Left forelimb (tissue), 1 donor: Measurements from ENCODE around the gene RTKN.
"Not testable (repeated sequence)": the region's sequence is repeated elsewhere in the genome, so short reads cannot be mapped to it uniquely, and the experiment has no call there.

Experiments used
- DNase-seq: peaks from one replicate; pipeline ENCODE4 v3.0.0-alpha.2; 2018; ENCODE audit warnings: low spot score

The RTKN gene

DNA sequence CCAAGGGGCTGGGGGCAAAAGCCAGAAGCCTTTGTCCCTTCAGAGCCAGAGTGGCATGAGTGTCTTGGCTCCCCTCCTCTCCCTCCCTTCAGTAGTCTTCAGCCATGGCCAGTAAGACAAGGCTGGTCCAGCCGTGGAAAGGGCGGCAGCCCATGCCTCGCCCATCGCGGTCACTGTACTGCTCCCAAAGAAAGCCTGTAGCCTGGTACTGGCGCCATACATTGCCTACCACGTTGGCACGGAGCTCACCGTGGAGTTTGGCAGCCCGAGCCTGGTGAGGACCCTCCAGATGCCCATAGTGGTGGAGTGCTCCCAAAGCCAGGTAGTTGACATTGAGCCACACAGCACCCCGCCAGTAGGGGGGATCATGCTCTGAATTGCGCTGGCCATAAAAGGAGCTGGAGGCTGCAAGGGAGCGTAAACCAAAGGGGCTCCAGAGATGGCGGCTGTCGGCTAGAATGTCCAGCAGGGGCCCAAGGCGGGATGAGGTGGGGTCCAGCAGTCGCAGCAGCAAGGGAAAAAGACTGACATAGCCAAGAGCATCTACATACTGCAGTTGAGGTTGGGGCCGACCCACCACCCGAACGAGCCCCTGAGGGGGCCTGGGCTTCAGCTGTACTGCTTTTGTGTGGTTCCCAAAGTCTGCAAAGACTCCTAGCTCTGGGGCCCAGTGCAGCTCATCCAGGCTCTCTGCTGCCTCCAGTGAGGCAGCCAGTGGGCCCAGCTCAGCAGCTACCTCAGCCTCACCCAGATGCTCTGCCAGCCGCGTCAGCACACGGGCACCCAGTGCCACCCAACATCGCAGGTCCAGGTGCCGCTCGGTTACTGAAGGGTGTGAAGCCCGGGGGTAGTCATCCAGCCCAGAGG is 19.7 kb upstream of the RTKN start:
- no peak for DNase-seq

DNA sequence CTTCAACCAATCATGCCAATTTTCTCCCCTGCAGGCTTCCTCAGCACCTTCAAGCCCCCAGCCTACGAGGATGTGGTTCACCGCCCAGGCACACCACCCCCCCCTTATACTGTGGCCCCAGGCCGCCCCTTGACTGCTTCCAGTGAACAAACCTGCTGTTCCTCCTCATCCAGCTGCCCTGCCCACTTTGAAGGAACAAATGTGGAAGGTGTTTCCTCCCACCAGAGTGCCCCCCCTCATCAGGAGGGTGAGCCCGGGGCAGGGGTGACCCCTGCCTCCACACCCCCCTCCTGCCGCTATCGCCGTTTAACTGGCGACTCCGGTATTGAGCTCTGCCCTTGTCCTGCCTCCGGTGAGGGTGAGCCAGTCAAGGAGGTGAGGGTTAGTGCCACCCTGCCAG is 18.4 kb upstream of the RTKN start:
- DNase-seq, result not testable (repeated sequence)

DNA sequence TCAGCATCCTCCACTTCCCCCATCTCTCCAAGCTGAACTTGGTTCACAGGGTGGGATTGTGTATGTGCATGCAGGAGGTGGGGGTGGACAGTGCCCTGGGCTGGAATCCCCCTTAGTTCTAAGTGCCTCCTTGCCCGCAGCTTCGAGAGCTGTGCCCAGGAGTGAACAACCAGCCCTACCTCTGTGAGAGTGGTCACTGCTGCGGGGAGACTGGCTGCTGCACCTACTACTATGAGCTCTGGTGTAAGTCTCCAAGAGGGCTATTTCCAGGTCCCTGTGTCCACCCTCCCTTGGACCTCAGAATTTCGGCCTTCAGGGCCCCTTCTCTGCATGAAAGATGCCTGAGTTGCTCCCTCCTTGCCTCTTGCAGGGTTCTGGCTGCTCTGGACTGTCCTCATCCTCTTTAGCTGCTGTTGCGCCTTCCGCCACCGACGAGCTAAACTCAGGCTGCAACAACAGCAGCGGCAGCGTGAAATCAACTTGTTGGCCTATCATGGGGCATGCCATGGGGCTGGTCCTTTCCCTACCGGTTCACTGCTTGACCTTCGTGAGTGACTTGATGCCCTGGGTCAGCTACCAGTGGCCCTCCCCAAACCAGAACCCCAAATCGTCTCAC is 17.9 kb upstream of the RTKN start:
- not testable (repeated sequence) for DNase-seq

DNA sequence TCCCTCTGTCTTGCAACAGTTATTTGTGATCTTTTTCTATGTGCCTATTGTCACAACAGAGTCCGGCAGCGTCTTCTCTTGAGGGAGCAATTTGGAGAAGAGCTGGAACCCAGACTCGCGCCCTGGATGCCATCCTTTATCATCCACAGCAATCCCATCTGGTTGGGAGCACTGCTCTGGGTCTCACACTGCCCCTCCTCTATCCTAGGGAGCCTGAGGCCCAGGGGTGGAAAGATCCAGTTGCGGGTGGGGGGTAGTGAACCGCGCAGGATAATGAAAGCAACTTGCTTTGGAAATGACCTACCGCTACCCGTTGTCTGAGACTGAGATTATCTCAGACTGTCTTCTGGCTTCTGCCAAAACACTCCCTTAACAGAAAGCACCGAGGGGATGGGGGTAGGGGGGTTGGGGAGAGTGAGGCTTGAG is 17.2 kb upstream of the RTKN start:
- no peak for DNase-seq

DNA sequence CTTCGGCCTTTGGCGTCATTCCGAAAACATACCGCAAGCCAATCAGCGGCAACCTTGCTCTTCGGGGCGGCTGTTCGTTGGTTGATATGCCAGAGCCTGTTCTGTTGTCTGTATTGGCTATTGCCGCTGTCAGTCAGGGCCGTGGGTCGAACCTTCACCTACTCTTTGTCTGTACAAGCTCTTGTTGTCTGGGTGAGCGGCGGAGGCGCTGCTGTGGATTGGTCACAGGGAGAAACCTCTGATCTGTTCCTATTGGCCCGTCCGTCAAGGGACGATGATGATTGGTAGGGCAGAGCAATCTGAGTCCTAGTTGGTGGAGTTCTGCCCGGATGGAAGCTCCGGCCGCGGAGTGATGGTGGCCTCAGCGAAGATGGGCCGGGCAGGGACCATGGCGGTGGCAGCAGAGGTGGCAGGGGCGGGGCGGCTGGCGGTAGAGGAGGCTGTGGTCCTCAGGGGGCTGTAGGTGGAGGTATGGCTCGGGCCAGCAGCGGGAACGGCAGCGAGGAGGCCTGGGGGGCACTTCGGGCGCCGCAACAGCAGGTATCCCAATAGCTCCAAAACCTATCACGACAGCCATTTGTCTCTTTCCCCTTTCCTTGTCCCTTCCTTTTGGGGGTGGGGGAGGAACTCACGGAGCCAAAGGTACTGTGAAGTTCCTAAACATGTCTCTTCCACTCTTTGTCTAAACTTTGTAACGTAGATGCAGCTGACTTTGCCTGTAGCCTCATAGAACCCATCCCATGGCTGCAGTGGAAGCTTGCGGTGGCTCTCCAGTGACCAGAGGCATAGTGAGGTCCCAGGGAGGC is 16.6 kb upstream of the RTKN start, which contains the start of gene WBP1:
WBP1 (plus strand) TSS at position 307 of the 806 bp plus-strand sequence; CDS start at position 472, 165 bp downstream.
- DNase-seq, result peak; percentile 99

DNA sequence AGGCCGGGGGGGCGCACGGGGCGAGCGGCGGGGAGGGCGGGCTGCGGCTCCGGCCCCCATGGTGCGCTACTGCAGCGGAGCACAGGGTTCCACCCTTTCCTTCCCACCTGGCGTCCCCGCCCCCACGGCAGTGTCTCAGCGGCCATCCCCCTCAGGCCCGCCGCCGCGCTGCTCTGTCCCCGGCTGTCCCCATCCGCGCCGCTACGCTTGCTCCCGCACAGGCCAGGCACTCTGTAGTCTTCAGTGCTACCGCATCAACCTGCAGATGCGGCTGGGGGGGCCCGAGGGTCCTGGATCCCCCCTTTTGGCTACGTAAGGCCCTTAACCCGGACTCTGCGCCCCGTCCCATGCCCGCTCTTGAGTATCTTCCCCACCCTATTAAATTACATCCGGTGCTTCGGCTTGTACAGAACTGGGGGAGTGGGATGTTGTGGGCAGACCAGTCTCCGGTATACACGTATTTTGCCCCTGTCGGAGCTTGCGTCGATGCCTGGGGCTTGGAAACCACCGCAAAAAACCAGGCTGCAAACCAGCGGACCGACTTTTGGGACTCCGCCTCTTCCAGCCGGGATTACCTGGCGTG is 15.9 kb upstream of the RTKN start:
- DNase-seq, result peak; percentile 85

DNA sequence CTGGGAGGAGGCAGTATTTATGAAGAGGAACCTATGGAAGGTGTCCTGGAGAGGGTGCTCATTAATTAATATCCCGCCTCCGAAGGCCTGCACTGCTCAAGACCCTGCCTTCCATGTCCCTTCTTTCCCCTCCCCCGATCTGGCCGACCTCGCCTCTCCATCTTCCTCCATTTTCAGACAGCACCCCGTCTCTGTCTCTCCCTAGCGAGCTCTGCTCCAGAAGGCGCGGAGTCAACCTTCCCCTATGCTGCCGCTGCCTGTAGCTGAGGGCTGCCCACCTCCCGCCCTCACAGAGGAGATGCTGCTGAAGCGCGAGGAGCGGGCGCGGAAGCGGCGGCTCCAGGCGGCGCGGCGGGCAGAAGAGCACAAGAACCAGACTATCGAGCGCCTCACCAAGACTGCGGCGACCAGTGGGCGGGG is 15.4 kb upstream of the RTKN start:
- DNase-seq, result no peak

DNA sequence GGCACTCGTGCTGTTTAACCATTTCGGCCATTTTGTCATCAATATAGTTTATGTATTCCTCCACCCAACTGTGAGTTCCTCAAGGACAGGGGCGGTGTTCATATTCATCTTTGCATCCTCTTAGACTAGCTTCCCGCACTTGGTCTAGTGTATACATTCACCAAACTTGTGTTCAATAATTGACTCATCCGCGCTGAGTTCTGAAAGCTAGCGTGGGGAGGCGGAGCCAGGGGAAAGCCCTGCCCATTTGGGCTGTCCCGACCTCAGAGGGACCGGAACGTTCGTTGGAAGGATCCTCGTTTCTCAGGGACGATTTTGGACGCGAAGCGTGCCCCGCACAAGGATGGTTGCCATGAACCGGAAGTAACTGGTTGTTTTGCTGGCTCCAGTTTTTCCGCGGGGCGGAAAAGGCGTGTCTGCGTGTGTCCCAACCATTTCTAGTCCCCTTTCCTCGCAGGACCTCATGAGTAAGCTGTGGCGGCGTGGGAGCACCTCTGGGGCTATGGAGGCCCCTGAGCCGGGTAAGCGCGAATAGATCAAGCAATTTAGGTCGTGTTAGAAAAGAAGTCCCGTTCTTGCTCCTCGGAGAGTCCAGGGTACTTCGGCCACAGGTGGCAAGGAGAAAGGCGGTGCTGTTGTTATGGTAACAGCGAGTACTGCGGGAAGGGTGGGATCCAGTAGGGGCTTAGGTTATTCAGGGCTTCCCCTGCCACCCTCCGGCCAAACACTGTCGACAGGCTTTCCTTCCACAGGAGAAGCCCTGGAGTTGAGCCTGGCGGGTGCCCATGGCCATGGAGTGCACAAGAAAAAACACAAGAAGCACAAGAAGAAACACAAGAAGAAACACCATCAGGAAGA is 13.1 kb upstream of the RTKN start, which contains the start of gene INO80B:
INO80B (plus strand) TSS at position 434 of the 858 bp plus-strand sequence; CDS start at position 464, 30 bp downstream.
- DNase-seq, result peak; percentile 96

DNA sequence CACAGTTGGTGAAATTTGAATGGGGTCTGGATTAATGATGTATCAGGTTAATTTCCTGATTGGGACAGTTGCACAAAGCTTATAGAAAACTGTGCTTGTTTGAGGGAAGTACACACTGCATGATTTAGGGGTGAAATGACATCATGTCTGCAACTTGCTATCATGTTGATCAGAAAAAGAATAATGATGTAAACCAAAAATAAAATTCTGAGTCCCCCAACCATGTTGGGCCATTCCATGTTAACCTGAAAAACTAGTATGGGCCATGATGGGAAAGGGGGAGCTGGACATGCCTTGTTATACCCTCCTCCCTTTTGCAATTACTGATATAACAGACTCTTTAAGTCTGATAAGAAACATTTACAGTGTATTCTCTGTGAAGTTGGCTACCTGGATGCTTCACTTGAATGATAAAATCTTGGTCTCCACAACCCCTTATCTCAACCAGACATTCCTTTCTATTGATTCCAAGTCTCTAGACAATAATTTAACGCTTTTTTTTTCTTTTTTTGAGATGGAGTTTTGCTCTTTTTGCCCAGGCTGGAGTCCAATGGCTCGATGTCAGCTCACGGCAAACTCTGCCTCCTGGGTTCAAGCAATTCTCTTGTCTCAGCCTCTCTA is 8.9 kb upstream of the RTKN start:
- no peak for DNase-seq

DNA sequence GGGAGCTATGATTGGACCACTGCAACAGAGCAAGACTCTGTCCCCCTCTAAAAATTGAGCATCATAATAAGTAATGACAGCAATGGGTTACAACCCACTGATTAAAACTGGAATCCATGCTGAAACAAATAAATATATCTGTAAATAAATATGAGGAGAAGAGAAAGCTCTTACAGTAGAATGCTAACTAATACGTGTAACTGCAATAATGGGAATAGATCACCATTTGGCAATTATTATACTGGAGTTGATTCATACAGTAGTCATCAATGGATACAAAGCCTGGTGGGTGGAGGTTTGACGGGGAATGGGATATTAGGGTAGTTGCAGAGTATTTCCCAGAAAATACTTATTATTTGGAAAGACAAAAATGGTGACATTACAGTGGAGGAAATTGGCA is 7.0 kb upstream of the RTKN start:
- no peak for DNase-seq

DNA sequence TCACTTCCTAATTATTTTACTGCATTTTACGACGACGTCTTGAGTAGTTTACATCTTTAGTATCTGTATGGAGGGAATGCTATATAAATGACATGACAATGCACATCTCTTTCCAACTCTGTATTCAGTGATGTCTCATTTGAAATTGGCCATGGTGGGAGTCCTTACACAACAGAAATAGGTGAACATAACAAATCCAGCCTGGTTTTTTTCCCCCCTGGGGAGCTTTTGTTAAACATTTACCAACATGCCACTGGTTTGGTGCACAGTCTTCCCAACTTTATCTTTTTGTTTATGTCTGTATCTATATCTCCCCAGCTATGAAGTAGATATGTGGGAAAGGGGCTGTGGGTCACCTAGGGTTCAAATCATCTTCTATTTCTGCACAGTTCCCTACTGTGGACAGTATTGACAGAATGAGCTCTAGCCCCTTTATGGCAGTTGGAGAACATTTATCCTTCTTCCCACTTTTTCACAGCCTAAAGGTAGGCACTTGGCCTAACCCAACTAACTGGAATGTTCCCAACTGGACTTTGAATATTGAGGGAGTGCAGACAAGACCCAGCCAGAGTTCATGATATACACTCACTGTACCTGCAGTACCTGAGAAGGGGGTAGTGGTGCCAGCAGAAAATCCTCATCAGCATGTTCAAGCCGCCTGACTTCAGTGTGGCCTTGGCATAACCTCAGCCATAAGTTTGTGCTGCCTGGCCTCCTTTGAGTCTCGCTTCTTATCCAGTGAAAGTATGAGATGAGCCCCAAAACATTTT is 5.7 kb upstream of the RTKN start:
- no peak for DNase-seq

DNA sequence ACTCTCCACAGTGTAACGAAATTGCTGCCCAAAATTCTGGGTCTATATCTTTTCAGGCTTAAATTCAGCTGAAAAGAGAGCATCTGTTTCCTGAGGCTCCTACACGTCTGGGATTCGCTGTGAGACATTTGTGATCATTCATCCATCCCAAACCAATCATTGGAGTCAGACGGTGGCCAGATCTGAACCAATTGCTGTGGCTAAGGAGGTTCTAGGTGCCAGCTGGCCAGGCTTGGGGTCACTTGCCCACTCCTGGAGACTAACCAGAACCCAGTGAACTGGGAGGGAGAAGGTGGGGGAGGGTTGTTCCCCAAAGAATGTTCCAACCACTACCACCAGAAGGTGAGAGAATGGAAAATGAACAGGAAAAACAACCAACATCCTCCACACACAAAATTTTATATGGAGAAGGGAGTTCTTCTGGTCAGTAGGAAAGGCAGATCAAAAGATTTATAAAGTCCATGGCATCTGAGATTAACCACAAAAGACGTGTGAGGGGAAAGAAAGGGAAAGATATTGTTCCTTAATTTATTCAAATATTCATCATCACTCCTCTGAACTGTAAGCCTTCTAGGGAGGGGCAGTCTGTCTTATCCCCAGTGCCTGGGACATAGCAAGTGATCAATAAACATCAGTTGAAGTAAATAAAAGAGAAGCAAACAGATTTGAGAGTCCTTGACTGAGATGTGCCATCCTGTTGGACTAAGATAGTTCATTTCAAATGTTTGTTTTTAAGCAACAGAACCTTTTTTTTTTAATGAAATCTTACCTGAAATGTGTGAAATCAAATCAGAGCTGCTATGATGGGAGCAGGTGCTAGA is 3.0 kb upstream of the RTKN start:
- no peak for DNase-seq

DNA sequence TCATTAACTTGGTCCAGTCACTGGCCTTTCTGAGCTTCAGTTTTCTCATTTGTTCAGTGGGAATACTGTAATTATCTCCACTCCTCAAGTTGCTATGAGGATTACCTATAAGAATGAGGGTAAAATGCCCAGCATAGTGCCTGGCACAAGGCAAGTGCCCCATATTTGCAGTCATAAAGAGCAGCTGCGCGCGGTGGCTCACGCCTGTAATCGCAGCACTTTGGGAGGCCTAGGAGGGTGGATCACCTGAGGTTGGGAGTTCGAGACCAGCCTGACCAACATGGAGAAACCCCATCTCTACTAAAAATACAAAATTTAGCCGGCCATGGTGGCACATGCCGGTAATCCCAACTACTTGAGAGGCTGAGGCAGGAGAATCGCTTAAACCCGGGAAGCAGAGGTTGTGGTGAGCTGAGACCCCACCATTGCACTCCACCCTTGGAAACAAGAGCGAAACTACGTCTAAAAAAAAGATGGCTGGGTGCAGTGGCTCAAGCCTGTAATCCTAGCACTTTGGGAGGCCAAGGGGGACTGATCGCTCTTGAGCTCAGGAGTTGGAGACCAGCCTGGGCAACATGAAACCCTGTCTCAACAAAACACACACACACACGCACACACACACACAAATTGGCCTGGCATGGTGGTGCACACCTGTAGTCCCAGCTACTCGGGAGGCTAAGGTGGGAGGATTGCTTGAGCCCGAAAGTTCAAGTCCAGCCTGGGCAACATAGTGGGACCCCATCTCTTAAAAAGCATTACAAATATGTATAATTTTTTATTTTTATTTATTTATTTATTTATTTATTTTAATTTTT is 953 bp upstream of the RTKN start:
- DNase-seq, result not testable (repeated sequence)

DNA sequence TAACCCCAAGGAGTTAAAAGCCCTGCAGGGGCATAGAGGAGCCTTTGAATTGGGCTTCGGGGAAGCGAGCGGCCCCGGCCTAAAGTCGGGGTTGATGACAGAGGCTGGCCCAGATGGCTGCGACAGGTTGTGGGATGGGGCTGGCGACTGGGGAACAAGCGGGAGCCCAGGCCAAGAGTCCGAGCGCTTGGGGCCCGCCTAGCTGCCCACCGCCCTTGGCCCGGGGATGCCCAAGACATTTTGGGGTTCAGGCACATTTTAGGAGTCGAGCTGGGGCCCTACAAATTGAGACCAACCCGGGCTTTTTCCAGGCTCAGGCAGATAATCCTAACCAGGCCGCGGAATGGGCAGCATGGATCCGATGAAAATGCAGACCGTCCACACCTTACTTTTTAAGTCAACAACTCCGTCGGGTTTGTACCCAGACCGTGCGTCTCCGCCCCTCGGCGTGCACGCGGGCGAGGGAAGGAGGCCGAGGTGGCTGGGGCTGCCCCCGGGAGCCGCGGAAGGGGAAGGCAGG is 507 bp downstream of the RTKN start:
- peak; percentile 76 for DNase-seq

DNA sequence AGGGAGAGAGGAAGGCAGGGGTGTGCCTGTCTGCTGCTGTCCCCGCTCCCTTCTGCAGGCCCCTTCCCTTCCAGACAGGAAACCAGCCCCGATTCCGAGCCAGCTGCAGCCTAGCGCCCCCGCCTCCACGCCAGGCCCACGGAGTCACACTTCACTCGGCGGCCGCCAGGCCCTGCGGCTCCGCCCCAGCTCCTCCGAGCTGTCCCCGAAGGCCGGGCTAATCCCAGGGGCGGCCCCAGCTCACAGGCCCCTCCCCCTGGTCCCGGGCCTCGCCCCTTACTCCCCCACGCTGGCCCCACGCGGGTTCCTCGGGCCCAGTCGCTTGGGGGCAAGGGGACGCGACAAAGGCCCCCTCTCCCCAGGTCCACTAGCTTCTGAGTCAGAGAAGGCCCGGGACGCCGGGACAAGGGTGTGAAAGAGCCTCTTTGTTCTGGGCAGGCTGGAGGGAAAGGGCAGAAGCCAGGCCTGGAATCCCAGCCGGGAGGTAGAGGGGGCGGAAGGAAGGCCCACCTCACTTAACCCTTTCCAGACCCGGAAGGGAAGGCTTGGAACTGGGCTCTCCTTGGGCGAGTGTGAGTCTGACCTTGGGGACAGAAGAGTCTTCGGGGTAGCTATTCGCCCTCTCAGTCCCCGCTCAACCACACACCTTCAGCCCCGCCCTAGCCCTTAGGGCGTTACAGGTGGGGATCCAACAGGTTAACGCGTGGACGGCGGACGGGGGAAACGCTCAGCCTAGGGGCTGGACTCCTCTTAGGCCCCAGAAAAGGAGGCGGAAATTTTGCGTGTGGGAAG is 1.2 kb downstream of the RTKN start:
- peak; percentile 98 for DNase-seq

DNA sequence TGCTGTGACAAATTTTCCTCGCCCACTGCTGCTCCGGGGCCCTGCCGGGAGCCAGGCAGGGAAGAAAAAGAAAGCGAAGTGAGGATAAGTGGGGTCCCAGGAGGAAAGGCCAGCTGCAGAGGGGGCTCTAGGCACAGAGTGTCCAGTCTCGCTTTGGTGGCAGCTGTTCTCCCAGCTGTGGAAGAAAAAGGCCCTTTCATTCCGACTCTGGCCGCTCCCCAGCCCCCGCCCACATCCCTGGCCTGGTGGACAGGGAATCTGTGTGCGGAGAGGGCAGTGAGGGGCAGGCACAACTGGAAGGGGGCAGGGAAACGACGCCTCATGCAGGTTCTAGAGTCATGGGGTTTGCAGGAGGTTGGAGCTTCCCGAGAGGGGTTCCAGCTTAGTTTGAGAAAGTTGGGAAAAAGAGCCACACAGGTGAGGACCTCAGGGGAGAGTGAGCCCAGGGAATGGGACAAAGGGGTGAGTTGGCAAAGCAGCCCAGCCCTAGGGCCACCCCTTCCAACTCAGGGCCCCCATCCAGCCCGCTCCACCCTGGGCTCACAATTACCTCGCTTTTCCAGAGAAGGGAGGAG is 1.8 kb downstream of the RTKN start:
- peak; percentile 87 for DNase-seq

DNA sequence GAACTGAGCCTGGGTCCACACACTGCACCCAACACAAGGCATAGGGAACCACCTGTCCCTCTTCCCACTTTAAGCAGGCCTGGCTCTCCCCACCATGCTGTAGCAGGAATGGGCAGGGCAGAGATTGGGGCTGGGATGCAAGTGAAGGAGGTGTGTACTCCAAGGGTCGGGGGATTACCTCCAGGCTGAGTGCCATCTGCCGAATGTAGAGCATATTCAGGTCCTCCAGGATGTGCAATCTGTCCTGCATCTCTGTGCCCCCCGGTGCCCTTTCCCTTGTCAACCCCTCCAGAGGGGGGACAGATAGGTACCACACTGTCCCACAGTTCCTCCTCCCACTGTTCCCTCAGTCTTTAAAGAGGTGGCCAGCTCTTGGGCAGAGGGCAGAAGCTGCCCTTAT is 2.4 kb downstream of the RTKN start:
- DNase-seq, result no peak
